ENCODE measurements around the gene CBARP. TPM values are rescaled to one million over a fixed set of nuclear protein-coding genes. Genes with fewer than 3 reads are reported as not detected.

The CBARP gene
- total and polyA plus RNA-seq, 8 donors = 0.55 to 2.5 (median 1.3) TPM

- no peak for ATAC-seq
- DNase-seq = no peak
- peaks cover 0 to 13% of the 10 kb centered on the region in 2 donors for H3K4me1 ChIP-seq
- H3K36me3 ChIP-seq = peaks cover 0 to 28% of the 10 kb centered on the region in 2 donors
- H3K4me3 ChIP-seq = no peak overlapping the region
- TF ChIP-seq CTCF (IDR thresholded peaks at IDR 0.05) = no peak
- H3K9me3 ChIP-seq = no peaks in the 10 kb centered on the region
- intact Hi-C loops (cut with DNase I) = no loop called here
- peaks cover 16 to 39% of the 10 kb centered on the region in 2 donors for H3K27me3 ChIP-seq
- H3K27ac ChIP-seq = no peak overlapping the region
Measured at GRCh38 chr19:1281569-1282287, 43.9 kb upstream of the CBARP start.

- Histone ChIP-seq H3K4me3 (no peak overlapping the region), H3K4me1 (peaks cover 0 to 21% of the 10 kb centered on the region in 2 donors), H3K36me3 (peaks cover 0 to 28% of the 10 kb centered on the region in 2 donors), H3K9me3 (no peaks in the 10 kb centered on the region), H3K27ac (no peak overlapping the region), H3K27me3 (peaks cover 11 to 31% of the 10 kb centered on the region in 2 donors)
- TF ChIP-seq CTCF (IDR thresholded peaks at IDR 0.05) = no peak
- ATAC-seq = no peak
- intact Hi-C loops (cut with DNase I) = no loop called here
- DNase-seq = no peak
Measured at GRCh38 chr19:1280636-1281568, 43.1 kb upstream of the CBARP start.

- H3K27me3 ChIP-seq = peaks cover 6 to 23% of the 10 kb centered on the region in 2 donors
- intact Hi-C loops (cut with DNase I) = no loop called here
- peak; percentile 79 to 94 (median 86) for DNase-seq
- peaks cover 4 to 25% of the 10 kb centered on the region in 2 donors for H3K4me1 ChIP-seq
- H3K27ac ChIP-seq = no peak overlapping the region
- no peak overlapping the region for H3K4me3 ChIP-seq
- H3K9me3 ChIP-seq = no peaks in the 10 kb centered on the region
- peak; percentile 37 for ATAC-seq
- peak; percentile 96 to 97 for TF ChIP-seq CTCF (IDR thresholded peaks at IDR 0.05)
- H3K36me3 ChIP-seq = peaks cover 0 to 30% of the 10 kb centered on the region in 2 donors
Measured at GRCh38 chr19:1279782-1280341, 42.1 kb upstream of the CBARP start.

- DNase-seq (no peak), ATAC-seq (no peak)
- no peak for TF ChIP-seq CTCF (IDR thresholded peaks at IDR 0.05)
- peaks cover 11 to 34% of the 10 kb centered on the region in 2 donors for H3K4me1 ChIP-seq
- peaks cover 0 to 39% of the 10 kb centered on the region in 2 donors for H3K36me3 ChIP-seq
- H3K9me3 ChIP-seq = no peaks in the 10 kb centered on the region
- no peak overlapping the region for H3K4me3 ChIP-seq
- no peak overlapping the region for H3K27ac ChIP-seq
- intact Hi-C loops (cut with DNase I) = no loop called here
- H3K27me3 ChIP-seq = peaks cover 0 to 14% of the 10 kb centered on the region in 2 donors
Measured at GRCh38 chr19:1278713-1279660, 41.2 kb upstream of the CBARP start.

All from left lung (tissue), 10 donors.